Retina (tissue), 1 donor: ENCODE measurements around the gene SASH1.

Source experiments
- DNase-seq: peaks from one replicate; pipeline ENCODE4 v3.0.0-alpha.2; 2016

Gene SASH1

DNA sequence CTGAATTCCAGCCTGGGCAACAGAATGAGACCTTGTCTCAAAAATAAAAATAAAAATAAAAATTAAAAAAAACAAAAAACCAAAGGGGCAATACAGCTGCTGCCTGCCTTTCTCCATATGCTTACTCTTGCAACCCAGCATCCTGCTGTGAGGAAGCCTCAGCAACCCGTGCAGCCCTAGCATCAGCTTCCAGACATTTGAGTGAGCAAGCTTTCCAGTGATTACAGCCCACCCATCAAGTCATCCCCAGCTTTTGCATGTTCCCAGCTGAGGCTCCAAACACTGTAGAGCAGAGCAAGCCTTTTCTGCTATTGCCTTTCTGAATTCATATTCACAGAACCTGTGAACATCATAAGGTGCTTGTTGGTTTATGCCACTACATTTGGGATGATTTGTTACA, 93.8 kb downstream of the SASH1 start:
- no peak for DNase-seq

DNA sequence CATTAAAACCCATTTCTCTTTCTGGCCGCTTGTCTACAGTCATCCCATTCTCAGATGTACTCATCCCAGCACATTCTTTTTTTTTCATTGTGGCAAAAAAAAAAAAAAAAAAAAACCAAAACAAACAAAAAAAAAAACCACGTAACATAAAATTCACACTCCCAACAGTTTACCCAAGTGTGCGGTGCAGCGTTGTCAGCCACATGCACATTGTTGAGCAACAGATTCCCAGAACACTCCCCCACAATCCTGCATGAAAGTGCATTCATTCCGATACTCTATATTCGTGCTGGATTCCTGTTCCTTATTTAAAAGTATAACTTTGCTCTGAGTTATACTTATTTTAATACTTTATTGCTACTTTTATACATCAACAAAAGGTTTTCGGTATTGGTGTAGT, 96.0 kb downstream of the SASH1 start:
- no peak for DNase-seq

DNA sequence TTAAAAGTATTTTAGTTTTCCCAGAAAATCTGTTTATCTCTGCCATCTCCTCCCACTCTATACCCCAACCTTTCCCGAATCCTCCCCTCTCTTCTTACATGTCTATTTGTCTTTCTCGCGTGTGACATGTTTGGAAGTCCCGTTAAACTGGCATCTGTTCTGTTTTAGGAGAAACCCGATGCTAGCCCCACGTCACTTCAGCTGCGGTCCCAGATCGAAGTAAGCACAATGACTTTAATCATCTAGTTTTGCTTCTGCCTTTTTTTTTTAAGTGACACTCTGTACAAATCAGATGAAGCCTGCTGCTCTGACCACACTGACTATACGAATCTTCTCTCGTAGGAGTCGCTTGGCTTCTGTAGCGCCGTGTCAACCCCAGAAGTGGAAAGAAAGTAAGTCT, 97.4 kb downstream of the SASH1 start:
- DNase-seq, result no peak

DNA sequence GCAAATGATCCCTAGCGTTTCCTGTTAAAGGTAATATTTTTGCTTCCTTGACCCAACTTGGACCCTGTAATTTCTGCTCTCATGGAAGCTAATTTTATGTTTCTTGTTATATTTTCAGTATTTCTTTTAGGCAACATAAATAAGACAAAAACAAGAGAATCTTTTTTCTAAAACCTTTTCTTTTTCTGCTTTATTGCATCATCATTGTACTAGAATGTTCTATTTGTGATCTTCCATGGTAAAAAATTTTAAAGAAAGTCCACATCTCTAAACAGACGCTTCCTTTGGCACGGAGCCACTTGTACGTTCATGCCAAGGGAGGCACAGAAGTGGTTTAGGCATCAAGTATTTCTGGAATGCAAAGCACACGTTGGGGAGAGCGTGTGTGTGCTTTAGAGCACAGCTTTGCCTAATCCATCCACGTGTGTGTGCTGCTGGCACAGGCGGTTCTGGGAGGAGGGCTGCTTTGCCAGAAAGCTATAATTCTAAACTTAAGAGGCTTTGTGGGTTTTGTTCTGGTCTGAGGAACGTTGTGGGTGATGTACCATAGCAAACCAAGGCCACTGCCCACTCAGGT, 98.3 kb downstream of the SASH1 start:
- no peak for DNase-seq

DNA sequence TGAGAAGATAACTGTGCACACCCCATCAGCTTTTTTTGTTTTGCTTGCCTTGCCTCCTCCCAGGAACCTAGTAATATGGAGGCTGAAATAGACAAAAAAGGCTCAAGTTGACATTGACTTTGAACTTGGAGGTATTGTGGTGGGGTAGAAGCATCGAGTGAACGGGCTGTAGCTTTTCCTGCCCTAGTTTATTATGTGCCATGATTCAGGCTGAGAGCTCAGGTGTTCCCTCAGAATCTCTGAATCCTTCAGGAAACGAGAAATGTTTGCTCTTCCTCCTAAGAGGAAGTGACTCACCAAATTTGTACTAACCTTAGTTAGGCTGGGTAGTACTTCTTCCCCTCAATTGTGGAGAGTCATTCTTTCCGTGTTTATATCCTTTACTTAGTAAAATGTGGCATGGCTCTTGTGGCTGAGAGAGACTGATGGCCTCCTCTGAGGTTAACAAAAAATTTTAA, 98.8 kb downstream of the SASH1 start:
- no peak for DNase-seq

DNA sequence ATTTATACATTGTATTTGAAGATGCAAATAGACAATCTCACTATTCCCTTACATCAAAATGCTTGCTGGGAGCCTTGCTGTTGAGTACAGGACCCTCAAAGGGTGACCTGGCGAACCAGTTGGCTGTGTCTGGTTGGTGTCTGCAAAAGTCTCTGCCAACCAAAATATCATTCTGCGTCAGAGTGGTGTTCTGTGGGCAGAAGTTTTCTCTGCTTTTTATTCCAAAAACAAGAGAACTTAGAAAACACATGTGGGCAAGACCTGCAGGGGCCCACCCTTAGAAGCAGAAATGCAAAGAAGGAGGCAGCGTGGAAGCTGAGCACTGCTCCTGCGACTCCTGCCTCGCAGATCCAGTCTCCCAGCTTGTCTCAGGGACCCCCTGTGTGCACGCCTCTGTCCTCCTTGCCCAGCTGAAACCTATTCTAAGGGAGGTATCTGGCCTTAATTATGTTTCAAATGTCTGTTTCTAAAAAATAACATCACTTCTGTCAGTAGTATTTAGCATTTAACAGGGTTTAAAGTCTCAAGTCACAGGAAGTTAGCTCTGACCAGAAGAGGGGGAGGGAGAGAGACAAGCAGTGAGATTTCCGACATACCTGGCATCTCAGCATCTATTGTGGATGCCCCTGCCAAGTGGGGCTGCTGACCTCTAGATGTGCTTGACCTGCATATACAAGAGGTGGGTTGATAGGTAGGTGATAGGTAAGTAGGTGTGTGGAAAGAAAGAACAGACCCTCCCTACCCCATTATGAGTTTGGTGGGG, 101.3 kb downstream of the SASH1 start:
- DNase-seq, result no peak

DNA sequence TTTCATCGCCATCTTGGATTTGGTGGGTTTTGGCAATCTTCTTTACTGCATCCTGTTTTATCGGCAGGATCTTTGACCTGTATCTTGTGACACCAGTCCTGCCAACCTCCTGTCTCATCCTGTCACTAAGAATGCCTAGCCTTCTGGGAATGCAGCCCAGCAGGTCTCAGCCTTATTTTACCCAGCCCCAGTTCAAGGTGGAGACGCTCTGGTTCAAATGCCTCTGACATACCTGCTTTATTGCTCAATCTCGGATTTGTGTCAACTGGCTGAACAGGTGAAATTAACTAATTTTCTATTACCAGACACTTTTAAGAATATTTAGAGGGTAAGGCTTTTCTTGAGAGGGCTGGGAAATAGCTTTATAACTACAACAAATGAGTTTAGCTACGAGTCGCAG, 102.5 kb downstream of the SASH1 start:
- DNase-seq, result no peak

DNA sequence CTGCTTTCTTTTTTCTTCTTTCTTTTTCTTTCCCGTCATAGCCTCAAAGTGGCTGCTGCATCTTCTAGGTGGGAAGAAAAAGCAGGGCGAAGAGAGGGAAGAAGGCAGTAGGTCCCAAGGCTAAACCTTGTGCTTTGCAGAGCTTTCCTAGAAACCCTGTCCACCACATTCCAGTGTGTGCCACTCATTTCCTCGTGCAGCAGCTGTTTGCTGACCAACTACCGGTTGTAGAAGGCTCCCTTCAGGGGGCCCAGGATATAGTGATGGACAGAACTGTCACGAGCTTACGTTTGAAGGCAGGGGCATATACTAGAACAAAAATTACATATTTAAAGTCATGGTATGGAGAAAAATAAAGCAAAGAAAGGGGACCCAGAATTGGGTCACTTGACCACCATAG, 103.0 kb downstream of the SASH1 start:
- no peak for DNase-seq

DNA sequence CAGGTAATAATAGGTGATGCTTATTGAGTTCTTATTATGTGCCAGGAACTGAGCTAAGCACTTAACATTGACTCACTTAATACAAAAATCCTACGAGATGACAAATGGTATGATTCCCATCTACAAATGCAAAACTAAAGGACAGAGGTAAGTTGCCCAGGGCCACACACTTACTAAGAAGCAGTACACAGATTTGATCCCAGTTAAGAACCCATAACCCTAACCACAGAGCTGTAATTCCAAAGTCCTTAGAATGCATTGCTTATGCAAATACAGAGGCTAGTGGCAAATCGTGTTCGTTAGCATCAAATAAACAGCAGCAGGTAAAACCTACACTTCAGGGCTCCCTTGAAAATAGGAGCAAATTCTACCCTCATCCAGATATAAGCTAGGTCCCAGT, 104.0 kb downstream of the SASH1 start:
- DNase-seq, result no peak

DNA sequence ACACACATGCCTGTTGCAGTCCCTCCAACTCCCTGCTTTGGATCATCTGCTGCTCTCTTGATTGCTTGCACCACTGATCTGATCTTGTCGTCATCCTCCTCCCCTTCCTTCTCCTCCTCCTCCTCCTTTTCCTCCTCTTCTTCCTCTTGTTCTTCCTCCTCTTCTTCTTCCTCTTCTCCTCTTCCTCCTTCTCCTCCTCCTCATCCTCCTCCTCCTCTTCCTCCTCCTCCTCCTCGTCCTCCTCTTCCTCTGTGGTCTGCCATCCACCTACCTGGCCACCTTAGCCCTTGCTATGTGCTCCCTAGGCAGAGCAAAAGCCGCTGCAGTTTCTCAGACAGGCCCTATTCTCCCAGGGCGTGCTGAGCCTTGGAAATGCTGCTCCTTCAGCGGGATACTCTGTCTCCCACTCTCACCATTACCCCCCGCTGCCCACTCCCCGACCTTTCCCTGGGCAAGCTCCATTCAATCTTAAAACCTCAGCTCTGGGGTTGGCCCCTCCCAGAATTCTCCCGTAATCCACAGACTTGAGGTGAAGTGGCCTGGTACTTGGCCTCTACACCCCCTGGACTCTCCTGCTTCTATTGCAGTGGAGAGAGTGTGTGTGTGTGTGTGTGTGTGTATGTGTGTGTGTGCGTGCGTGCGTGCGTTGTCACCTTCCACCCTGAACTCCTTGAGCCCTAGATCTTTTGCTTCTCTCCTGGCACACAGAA, 105.0 kb downstream of the SASH1 start:
- no peak for DNase-seq

DNA sequence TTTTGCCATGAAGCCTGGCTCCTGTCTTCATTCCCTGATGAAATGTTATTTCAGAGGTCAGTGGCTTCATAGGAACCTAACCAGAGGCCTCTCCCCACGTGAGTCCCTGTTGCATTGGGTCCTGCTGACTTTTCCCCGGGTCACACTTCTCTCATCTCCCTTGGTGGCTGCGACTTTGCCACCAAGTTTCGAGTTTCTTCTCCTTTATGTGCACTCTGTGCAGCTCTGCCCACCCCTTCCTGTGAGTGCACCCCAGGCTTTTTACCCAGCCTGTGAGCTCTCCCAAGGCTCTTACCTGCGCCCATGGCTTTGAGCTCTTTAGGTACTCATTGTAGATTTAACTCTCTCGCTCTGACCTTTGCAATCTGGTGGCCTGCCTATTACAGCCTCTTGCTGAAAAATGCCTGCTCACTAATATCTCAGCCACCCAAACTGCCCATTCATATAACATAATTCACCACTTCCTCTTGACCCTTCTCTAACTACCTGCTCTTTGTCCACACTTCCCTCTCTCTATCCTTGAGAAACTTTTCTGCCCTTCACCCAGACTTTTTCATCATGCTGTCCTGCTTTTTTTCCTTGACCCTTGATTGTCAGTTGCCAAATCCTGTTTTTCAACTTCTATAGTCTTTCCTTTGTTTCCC, 105.9 kb downstream of the SASH1 start:
- no peak for DNase-seq

DNA sequence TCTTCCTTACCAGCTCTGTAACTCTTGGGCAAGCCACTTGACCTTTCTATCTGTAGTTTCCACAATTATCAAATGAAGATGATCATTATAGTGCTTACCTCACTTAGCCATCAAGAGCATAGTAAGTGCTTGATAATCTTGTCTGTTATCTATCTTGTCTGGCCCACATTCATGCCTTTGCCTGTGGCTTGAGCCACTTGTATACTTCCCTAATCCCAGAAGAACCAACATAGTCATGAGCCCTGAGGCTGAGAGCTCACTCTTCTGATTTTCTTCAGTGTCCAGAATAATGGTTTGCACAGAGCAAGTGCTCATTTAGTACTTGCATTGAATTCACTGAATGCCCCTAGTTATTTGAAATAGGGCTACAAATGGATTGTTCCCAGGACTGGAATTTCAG, 108.2 kb downstream of the SASH1 start:
- DNase-seq, result no peak

DNA sequence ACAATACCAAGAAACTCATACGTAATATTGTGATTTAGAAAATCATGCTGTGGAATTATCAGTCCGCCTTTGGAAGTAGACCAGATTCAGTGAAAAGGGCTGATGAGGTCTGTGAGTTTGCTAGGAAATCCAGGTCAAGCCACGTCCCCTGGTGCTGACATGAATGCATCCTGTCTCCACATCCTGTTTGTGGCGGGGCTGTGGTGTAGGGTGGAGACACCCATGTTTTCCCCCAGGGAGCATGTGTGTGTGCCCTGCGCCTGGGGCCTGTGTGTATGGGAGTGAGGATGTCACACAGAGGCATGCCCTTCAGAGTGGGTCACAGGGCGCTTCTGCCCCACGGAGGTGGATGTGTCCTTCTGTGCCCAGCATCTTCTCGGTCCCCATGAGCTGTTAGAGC, 109.1 kb downstream of the SASH1 start:
- DNase-seq, result no peak

DNA sequence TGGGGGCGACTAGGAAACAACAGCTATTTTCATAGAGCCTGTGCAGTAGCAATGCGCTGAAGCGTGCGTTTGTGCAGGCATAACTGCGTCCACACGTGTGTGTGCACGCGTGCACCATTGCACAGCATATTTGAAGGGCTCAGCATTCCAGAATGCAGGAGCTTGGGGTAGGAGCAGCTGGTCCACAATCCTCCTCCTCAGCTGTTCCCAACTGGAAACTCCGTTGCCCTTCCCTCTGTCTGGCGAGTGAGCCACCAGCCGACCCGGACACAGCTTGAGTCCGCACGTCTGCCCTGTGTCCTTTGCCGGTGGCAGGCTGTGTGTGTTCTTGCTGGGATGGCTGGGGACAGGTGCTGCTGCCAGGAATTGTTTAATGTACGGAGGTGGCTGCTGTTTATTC, 110.2 kb downstream of the SASH1 start:
- peak; percentile 66 for DNase-seq

DNA sequence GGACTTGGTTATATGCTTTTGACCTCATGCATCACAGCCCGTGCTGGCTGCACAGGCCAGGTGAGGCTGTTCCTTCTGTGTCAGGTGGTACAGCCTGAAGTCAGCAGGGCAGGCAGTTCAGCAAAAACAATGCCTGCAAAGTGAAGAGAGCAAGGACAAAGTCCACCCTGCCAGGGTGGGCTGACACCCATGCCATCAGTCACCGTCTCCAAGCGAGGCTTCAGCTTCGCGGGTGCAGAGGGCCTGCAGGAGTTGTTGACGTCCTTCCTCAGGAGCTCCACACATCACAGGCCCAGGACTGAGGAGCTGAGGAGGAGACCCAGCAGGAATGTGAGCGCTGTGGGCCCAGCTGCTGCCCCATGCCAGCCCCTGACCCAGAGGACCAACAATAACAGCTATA, 111.3 kb downstream of the SASH1 start:
- no peak for DNase-seq

DNA sequence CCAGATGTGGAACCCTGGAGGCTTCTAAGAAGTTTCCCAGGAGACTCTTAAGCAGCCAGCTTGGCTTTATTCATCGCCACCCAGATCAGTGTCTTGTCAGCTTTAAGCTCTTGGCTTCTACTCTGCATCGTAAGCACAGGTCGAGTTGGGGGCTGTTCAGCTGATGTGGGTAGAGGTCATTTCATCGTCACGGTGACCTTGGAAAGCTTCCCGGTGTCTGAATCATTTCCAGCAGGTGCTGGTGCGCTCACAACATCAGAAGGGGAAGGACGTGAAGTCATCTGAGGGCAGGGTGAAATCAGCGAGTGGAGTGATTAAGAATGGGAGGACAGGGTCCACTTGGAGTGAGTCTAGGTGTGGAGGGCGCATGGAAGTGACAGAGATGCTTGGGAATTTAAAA, 112.6 kb downstream of the SASH1 start:
- DNase-seq, result peak; percentile 16

DNA sequence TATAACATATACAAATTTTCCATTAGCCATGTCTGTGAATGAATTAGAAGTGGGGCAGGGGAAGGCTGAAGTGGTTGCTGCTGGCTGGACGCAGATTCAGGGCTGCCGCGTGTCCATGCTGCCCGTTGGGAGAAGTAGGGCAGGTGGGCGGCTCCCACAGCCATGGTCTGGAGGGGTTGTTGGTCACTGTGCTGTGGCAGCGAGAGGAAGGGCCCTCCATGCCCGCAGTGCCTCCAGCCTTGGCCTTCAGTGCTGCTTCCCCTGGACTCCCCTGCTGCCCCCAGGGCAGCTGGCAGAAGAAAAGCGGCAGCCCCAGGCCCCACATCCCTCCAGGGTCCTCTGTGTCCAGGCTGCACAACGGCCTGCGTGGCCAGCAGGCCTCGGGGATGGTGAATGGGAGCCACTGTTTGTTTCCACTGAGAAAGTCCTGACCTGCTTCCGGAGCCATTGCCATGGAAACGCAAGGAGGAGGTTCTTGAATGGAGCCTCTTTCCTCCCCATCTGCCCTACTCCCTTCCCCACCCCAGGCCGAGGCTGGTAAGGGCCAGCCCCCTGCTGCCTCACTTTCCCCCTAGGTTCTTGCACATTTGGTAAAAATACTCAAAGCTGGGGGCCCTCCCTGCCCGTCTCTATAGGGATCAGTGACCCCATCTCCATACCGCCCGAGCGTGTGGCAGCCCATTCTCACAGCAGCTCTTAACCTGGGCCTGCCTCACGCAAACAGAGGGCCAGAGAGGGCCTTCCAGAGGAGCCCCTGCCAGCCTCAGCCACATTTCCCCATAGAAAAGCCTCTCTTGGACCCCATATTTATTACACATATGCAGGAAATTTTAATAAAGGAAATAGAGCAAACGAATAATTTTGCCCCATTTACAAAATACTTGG, 113.3 kb downstream of the SASH1 start:
- DNase-seq, result peak; percentile 81

DNA sequence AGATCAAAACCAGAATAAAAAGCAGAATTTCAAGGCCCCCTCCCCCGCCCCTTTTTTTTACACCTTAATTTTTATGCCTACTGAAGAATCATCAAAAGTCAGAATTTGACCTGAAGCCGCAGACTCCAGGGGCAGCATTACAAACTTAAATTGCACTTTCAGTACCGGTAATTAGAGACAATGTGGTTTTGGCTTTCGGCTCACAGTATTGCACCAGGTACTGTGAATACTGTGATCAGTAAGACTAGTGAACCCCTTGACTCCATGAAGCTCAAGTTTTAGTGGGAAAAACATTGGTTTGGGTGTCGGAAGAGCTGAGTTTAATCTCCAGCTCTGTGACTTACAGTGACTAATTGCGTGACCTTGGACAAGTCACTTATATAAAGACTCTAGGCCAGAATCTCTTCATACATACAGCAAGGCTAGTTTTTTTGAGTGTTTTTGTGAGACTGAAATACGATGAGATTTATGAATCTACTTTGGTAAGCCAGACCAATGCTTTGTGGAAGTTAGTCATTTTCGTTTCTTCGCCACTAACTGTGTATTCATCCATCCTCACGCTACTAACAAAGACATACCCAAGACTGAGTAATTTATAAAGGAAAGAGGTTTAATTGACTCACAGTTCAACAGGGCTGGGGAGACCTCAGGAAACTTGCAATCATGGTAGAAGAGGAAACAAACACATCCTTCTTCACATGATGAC, 114.7 kb downstream of the SASH1 start:
- no peak for DNase-seq

DNA sequence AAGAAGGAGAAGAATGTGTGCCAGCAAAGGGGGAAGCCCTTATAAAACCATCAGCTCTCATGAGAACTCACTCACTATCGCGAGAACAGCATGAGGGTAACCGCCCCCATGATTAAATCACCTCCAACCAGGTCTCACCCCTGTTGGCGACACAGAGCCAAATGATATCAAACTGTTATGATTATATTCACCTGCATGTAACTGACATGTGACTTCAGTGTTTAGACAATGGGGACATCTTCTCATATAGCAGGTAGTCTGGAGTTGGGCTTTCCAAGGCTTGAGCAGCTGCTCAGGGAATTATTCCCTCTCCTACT, 115.2 kb downstream of the SASH1 start:
- DNase-seq, result no peak

DNA sequence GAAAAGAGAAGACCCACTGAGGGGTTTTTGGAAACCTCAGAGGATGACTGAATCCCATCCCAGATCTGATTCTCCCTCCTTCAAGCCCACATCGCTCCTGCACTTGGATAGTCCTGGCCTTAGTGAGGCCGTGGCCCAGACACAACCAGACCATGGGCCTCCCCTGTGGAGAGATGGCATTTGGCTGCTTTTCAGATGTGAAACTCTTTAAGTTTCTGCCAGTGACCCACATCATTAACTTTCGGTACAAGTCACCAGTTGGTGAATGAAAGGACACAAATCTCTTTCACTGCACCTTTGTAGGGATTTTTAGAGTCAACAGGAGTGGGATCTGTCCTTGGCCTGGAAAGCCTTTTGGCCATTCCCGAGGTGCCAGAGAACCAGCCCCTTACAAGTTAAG, 116.6 kb downstream of the SASH1 start:
- no peak for DNase-seq

DNA sequence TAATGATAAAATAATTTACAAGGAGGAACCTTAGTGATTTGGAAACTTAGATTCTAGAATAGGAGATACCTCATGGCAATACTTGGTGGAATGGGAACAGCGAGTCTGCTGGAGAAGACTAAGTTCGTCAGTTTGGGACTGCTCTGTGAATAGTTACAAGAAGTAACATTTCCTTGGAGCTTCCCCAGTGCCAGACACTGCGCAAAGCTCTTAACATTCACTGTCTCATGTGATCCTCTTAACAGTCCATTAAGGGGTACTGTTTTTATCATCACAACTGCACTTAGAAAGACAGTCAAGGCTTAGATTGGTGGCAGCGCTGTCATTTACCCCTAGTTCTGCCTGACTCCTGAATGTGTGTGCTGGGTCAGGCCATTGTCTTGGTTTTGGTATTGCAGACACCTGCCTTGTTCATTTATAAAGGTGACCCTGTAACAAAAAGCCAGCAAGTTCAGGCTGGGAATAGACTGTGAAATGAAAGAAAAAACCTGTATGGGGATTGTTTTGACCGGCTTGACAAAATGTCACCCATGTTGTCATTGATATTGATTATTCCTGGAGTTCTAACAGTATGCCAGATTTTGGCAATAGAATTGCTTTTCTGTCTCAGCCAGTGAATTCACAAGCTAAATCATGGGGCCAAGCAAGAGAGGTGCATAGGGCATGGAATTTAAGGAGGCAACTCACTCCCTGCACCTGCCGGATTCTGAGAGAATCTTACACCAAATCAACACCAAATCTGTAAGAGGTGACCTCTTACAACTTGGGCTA, 118.4 kb downstream of the SASH1 start:
- DNase-seq, result no peak
